ENCODE data around the gene FRAT2. TPM values are rescaled to one million over a fixed set of nuclear protein-coding genes. Genes with fewer than 3 reads are reported as not detected.

Gene FRAT2
- total RNA-seq, 1 donor from 2014 or later = 11.3 TPM

- DNase-seq (ENCODE audit: low read depth) (no peak), FAIRE-seq (no peak)
- no peaks in the 10 kb centered on the region for H3K27me3 ChIP-seq (ENCODE audit: control insufficient read depth, insufficient read depth, low read length)
- no peak overlapping the region for H3K4me3 ChIP-seq (ENCODE audit: low read depth, low read length)
- TF ChIP-seq CTCF (IDR thresholded peaks at IDR 0.05; ENCODE audit: insufficient read depth, low read length, severe bottlenecking) = no peak
- H3K36me3 ChIP-seq (ENCODE audit: control insufficient read depth, insufficient read depth, low read length) = no peaks in the 10 kb centered on the region
Observed at GRCh38 chr10:97302088-97302791, 32.3 kb downstream of the FRAT2 start.

DNA sequence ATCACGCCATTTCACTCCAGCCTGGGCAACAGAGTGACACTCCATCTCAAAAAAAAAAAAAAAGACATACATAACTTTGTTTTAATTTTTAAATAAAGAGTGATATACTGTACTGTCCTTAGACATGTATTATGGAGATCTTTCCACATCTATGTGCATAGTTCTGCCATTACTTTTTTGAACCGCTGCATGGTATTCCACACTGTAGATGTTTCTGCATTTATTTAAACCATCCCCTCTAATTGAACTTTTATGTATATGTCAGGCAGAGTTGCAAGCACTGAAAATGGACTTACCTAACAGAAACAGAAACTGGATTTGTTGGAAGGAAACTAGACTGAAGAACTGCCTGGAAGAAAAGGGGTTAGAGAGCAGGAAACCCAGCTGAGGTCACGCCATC, 33.5 kb downstream of the FRAT2 start:
- no peak for FAIRE-seq
- Histone ChIP-seq H3K27me3 (ENCODE audit: control insufficient read depth, insufficient read depth, low read length) (no peaks in the 10 kb centered on the region), H3K36me3 (ENCODE audit: control insufficient read depth, insufficient read depth, low read length) (no peaks in the 10 kb centered on the region), H3K4me3 (ENCODE audit: low read depth, low read length) (no peak overlapping the region)
- DNase-seq (ENCODE audit: low read depth) = no peak
- no peak for TF ChIP-seq CTCF (IDR thresholded peaks at IDR 0.05; ENCODE audit: insufficient read depth, low read length, severe bottlenecking)

- FAIRE-seq (no peak), DNase-seq (ENCODE audit: low read depth) (no peak)
- H3K36me3 ChIP-seq (ENCODE audit: control insufficient read depth, insufficient read depth, low read length) = no peaks in the 10 kb centered on the region
- H3K4me3 ChIP-seq (ENCODE audit: low read depth, low read length) = no peak overlapping the region
- no peak for TF ChIP-seq CTCF (IDR thresholded peaks at IDR 0.05; ENCODE audit: insufficient read depth, low read length, severe bottlenecking)
- H3K27me3 ChIP-seq (ENCODE audit: control insufficient read depth, insufficient read depth, low read length) = no peaks in the 10 kb centered on the region
Observed at GRCh38 chr10:97298223-97298571, 36.3 kb downstream of the FRAT2 start.

- H3K27me3 ChIP-seq (ENCODE audit: control insufficient read depth, insufficient read depth, low read length) = no peaks in the 10 kb centered on the region
- DNase-seq (ENCODE audit: low read depth) (no peak), FAIRE-seq (no peak)
- H3K36me3 ChIP-seq (ENCODE audit: control insufficient read depth, insufficient read depth, low read length) = no peaks in the 10 kb centered on the region
- no peak for TF ChIP-seq CTCF (IDR thresholded peaks at IDR 0.05; ENCODE audit: insufficient read depth, low read length, severe bottlenecking)
- no peak overlapping the region for H3K4me3 ChIP-seq (ENCODE audit: low read depth, low read length)
Observed at GRCh38 chr10:97297556-97298222, 36.8 kb downstream of the FRAT2 start.

DNA sequence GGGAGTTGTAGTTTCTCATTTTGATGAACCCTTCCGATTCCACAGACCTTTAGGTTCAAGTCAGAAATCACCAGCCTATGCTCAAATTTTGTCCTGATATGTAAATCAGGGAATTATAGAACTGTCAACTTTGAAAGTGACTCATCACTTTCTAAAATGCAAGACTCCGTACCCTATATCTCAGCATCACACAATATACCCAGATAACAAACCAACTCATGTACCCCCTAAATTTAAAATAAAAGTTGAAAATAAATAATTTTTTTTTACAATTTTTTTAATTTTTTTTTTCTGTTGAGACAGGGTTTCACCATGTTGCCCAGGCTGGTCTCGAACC, 41.7 kb downstream of the FRAT2 start:
- DNase-seq (ENCODE audit: low read depth) (no peak), FAIRE-seq (no peak)
- TF ChIP-seq CTCF (IDR thresholded peaks at IDR 0.05; ENCODE audit: insufficient read depth, low read length, severe bottlenecking) = no peak
- no peak overlapping the region for H3K4me3 ChIP-seq (ENCODE audit: low read depth, low read length)
- H3K27me3 ChIP-seq (ENCODE audit: control insufficient read depth, insufficient read depth, low read length) = no peaks in the 10 kb centered on the region
- H3K36me3 ChIP-seq (ENCODE audit: control insufficient read depth, insufficient read depth, low read length) = no peaks in the 10 kb centered on the region

Measured in bronchial epithelial cell (primary cell).